Muscle of back (tissue), 11 donors: ENCODE measurements around the gene NRCAM. TPM values are rescaled to one million over a fixed set of nuclear protein-coding genes. Genes with fewer than 3 reads are reported as not detected.
"Not testable (repeated sequence)": the region's sequence is repeated elsewhere in the genome, so short reads cannot be mapped to it uniquely, and the experiment has no call there.

Experiments
- DNase-seq, 3 donors: peaks; one replicate each; pipeline versions ENCODE4 v3.0.0 to v3.0.0-alpha.2; 2013
- polyA plus RNA-seq, 10 donors: library from polyadenylated mRNA; unstranded; fragments of 120-200 nt; gene quantifications; one replicate each; pipeline ENCODE4 v1.2.1, GENCODE V29; 2013; ENCODE audit not compliant: insufficient read length in 10 of 10

Gene NRCAM
- polyA plus RNA-seq, 10 donors = 19.3 to 51.7 (median 33.2) TPM

DNA sequence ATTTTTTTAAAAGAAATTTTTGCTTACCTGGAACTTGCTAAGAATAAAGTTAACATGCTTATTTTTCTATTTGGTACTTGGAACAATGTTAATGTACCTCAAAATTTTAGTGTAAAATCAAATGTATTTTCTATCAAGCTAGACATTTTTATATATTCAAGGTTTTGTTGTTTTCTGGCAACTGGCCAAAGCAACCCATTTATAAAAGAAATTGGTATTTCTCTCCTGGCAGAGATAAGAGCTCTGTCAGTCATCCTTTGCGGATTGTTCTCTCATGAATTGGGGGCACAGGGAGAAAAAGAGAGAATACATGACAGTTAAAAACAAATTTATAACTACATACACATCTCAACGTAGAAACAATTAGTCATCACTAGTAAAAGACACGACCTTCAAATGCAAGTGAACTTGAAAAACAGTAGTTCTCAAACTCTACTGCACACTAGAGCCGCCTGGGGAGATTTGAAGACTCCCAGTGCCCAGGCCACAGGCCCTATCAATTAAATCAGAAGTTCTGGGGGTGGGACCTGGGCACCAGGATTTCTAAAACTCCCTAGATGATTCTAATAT, 173.7 kb downstream of the NRCAM start:
- no peak for DNase-seq

DNA sequence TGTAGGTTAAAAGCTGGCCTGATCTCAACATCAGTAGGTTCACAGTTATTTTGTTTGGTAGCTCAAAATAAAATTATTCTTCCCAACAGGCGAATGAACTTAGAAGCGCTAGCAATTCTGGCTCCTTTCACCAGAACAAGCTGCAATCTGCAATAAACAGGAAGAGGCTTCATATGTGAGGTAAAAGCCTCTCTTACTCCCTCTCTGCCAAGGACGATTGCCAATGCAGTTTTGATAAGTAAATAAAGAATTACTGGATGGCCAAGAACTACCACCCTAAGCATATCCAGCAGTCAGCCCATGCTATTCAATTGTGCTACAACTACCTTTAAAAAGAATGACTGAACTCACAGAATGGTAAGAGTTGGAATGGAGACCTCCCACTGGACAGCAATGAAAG, 176.1 kb downstream of the NRCAM start:
- no peak for DNase-seq

DNA sequence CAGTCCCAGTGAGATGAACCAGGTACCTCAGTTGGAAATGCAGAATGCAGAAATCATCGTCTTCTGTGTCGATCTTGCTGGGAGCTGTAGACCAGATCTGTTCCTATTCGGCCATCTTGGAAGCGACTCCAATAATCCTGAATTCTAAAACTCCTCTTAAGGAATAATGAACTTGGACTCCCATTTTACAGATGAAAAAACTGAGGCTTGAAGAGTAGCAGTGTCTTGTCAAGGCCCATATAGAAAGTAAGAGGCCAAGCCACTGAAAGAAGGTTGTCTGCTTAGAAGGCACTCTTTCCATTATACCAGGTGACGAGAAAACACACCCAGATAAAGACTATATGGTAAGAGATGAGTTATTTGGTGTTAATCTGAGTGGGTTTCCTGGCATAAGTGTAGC, 177.5 kb downstream of the NRCAM start:
- DNase-seq = no peak

DNA sequence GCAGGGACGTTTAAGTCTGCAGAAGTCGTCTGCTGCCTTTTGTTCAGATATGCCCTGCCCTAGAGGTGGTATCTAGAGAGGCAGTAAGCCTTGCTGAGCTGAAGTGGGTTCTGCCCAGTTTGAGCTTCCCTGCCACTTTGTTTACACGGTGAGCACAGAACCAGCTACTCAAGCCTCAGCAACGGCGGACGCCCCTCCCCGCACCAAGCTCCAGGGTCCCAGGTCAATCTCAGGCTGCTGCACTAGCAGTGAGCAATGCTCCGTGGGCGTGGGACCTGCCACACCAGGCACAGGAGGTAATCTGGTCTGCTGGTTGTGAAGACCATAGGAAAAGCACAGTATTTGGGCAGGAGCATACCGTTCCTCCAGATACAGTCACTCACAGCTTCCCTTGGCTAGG, 178.0 kb downstream of the NRCAM start:
- no peak for DNase-seq

DNA sequence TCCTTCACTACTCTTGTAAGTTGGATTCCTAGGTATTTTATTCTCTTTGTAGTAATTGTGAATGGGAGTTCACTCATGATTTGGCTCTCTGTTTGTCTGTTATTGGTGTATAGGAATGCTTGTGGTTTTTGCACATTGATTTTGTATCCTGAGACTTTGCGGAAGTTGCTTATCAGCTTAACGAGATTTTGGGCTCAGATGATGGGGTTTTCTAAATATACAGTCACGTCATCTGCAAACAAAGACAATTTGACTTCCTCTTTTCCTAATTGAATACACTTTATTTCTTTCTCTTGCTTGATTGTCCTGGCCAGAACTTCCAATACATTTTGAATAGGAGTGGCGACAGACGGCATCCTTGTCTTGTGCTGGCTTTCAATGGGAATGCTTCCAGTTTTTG, 181.8 kb downstream of the NRCAM start:
- DNase-seq = not testable (repeated sequence)

DNA sequence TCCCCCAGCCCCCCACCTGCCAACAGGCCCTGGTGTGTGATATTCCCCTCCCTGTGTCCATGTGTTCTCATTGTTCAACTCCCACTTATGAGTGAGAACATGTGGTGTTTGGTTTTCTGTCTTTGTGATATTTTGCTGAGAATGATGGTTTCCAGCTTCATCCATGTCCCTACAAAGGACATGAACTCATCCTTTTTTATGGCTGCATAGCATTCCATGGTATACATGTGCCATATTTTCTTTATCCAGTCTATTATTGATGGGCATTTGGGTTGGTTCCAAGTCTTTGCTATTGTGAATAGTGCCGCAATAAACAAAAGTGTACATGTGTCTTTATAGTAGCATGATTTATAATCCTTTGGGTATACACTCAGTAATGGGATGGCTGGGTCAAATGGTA, 183.3 kb downstream of the NRCAM start:
- not testable (repeated sequence) for DNase-seq

DNA sequence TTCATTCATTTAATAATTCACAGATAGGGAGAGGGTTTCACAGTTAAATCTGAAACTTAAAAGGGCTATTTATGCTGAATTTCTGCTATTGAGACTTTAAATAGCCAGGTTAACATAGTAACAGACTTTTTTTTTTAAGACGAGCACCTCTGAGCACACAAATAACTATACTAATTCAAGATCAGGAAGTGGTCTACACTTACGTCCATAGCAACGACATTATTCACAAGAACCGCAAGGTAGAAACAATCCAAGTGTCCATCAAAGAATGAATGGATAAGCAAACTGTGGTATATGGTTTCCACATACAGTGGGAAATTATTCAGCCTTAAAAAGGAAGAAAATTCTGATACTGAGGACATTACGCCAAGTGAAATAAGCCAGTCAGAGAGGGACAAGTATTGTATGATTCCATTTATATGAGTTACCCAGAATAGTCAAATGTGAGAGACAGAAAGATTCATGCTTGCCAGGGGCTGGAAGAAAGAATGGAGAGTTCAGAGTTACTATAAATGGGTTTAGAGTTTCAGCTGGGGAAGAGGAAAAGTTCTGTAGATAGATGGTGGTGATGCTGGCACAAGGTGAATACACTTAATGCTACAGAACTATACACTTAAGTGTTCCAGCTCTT, 185.7 kb downstream of the NRCAM start:
- no peak for DNase-seq

DNA sequence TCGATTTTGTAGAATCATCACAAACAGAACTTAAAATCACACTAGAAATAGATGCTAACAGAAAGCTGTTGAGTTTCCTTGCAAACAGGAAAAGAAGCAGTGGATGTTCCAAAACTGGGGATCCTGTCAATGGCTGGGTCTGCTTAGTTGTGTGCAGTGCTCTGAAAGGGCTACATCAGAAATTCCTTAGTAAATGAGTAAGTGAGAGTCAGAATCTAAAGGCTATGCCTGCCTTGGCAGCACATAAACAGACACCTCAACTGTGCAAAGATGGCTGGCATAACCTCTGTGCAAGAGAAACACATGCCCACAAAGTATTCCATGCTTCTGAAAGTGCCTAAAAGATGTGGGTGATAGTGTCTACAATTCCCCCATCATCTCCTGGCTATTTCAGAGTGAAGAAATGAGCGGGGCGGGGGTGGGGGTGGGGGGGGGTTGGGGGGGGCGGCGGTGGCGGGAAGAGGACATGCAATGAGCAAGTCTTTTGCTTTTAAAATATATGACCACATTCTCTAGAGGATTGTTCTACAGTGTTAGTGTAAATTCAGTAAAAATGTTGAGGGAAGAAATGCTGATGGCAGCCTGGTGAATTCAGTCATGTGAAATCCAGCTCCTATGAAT, 187.9 kb downstream of the NRCAM start:
- no peak for DNase-seq

DNA sequence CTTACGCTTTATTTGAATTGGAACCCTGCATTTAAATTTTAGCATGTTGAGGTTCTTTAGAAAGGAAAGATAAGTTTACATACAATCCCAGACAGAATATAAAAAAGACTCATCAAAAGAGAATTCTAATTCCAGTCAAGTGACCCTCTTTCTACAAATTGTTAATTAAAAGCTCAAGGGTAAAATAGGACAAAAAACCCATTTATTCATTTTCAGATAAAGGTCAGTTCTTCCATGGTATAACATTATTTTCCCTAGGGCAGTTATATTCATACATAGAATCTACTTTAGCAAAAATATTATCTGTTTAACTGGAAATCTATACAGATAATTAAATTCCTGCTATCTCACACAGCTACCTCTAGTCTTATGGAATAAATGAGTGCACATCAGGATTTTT, 188.6 kb downstream of the NRCAM start:
- no peak for DNase-seq

DNA sequence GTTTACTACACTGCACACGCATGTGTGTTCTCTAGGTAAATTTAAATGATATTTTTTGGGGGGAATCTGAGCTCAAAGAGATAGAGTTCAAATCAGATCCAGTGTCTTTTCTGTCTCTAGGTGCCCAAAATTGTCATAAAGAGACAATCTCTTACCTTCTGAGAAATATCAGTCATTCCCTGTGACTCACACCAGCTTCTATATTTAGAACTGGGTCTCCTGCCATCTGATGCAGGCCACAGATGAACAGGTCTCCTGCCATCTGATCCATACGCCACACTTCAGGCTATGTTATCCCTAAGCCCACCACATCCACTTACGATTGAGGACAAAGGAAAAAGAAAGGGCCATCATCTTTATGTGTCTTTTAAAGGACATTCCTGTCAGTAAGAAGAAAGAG, 189.7 kb downstream of the NRCAM start:
- peak in 1 of 3 donors; percentile 19 for DNase-seq

DNA sequence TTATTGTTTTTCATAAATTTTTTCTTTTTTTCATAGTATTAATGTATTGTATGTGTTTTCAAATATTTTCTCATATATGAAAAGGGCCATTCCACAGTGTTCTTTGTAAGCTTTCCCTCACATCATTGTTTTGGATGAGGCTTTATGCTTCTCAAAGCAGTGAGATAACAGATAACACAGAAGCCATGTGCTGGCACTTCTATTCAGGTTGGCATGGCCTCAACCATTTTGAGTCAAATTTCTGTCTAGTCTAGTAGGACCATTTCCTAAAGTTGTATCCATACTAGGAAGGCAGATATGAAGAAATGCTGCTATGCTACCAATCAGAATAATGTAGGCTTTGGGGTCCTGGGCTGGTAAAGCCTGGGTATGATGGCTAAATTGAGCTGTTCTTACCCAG, 190.2 kb downstream of the NRCAM start:
- DNase-seq = no peak

DNA sequence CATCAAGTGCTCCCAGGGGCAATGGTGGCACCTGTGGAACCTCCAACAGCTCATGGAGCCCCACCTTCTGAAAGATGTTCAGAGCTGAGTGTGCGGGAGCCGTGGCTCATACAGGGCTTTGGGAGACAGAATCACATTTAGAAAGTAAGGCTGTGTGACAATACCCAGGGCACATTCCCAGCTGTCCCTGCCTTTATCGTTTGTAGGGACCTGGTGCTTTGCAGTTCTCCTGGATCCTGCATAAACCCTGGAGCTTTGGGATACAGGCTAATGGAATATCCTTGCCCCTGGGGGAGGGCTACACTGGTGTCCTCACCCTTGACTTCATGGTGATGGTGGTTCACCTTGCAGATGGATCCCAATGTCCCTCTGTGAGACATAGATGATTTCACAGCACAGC, 191.2 kb downstream of the NRCAM start:
- DNase-seq = no peak

DNA sequence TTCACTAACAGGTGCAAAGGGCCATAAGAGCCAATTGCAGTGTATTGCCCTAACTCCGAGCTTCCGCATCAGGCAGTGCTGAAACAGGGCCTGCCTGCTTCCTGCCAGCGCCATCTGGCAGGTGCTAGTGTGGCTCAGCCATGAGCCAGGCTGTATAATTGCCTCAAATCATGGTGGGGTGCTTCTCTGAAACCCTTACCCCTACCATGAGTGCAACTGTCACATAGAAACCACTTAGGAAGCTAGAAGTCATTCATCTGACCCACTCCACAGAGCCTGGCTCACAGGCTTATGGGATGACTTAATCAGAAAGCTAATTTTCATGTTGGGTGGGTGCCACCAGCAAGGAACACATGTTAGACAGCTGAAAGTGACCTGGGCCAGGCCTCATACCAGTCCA, 192.8 kb downstream of the NRCAM start:
- peak; percentile 52 to 67 (median 64) for DNase-seq

DNA sequence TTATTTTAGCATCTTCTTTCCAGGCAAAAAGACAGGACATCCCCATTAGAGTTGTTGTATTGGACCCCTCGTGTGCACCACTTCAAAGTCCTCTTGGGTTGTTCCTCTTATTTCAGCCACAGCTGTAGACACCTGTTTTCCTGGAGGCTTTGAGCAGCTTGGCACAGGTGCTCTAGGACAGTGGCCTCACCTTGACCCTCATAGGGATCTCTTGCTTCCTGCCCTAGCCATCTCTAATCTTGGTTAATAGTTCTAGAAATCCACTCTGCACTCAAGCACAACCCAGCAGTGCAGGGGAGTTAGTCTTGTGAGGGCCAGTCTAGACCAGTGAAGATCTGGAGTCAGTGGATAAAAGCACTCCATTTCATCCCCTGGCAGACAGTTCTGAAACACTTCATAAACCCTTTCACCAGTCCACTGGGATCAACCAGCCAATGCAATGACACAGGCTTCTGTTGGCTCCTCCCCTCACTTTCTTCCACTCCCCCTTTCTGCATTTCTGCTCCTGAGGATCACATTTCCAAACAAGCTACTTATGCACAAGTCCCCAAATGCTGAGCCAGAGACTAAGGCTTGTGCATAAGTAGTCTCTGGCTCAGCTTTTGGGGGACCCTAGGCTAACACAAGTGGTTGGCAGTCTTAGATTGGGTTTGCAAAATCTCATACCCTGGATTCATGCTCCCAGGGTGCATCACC, 194.5 kb downstream of the NRCAM start:
- DNase-seq = no peak

DNA sequence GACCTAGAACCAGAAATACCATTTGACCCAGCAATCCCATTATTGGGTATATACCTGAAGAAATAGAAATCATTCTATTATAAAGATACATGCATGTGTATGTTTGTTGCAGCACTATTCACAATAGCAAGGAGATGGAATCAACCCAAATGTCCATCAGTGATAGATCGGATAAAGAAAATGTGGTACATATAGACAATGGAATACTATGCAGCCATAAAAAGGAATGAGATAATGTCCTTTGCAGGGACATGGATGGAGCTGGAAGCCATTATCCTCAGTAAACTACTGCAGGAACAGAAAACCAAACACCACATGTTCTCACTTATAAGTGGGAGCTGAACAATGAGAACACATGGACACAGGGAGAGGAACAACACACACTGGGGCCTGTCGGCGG, 196.8 kb downstream of the NRCAM start:
- not testable (repeated sequence) for DNase-seq

DNA sequence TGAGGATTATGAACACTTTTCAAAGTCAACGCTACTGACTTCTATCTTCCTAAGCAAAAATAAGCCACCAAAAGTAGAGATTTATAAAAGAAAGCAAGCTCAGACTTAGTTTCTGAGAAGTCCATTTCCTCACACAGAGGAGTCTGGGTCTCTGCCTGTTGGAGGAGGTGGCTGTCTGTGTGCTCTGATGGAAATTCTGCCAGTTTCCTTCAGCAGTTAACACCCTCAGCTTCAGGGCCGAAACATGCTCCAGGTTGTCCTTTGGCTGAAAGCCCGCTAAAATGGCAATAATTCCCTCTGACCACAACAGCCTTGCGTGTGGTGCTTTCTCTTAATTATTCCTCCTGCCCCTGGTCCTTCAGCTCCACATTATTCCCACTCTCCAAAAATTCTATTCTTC, 198.3 kb downstream of the NRCAM start:
- no peak for DNase-seq

DNA sequence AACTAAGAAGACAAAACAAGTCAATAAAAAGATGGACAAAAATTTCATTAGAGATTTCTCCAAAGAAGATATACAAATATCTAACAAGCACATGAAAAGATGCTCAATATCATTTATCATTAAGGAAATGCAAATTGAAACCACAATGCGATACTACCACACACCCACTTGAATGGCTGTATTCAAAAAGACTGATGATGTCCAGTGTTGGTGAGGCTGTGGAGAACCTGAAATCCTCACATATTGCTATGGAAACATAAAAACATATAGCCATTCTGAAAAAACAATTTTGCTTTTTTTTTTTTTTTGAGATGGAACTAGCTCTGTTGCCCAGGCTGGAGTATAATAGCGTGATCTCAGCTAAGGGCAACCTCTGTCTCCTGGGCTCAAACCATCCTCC, 202.0 kb downstream of the NRCAM start:
- DNase-seq = no peak

DNA sequence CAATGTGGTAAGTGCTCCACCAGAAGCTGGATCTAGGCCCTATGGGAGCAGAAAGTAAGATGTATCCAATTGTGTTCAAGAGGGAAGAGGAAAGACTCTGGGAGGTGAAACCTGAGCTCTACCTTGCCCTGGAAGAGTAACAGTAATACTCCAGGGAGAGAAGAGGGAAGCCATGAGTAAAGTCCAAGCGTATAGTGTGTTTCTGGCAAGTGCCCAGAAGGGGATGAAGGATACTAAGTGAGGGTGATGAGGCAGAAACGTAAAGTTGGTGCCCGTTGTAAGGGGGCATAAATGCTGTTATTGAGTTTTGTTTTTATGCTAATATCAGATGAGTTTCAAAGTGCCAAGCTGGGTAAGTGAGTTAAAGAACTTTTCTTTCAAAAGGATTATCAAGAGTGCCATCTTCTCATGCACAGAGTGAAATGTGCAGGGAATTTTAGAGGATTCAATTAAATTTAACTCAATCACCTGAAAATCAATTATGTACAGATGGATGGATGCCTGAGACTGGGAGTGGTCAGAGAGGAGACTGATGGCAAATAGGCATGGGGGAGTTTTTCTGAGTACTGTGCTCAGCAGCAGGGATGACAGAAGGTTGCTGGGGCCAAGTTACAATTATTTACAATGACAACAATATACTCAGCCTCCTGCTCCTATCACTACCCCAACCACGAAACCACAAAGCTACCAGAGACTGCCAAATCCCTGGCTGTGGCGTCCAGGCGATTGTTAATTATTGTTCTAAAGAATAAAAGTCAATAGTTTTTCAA, 202.8 kb downstream of the NRCAM start:
- DNase-seq = no peak

DNA sequence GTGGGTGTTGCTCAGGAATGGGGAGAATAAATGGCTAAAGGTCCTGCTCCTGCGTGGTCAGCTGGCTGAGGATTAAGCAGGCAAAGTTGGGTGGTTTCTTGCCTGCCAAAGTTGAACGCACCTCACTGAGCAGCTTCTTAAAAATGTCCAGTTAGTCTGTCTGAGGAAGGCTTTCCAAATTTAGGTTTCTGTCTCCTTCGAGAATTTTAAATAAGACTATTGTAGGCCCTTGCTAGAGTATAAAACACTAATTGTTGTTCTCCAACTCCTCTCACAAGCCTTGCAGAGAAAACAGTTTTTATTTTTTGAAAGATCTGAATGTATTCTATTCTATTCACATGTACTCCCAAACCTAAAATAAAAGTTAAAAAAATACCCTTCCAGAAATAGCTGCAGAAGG, 204.1 kb downstream of the NRCAM start:
- no peak for DNase-seq

DNA sequence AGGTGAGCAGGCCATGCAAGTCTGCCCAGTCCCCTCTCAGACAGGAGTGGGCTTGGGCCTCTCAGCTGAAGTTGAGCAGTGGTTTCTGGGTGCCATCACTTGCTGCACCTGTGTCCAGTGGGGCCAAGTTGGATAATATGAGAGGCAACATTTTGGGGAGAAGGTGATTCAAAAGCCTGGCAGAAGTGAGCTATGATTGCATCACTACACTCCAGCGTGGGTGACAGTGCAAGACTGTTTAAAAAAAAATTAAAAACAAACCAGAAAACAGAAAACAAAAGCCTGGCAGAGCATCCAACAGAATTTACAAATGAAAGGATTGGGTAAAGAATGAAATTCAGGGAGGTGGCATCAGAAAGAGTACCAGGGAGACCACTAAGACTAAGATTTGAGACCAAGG, 204.5 kb downstream of the NRCAM start:
- no peak for DNase-seq

DNA sequence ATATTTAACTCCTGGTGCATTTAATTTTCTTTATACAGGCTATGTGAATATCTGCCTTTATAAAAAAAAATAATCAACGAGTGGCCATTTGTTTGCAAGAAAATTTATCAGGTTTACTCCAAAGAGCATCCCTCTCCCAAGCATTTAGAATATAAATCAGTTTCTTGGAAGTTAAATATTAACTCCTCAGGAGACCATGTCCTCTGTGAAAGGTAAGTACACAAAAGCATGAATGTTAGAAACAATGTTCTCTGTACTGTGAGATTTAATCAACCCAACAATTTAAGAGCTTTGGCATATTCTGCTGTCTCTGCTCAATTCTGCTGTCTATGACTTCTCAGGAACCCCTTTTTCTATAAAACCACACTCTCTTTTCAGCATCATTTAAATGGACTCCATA, 206.8 kb downstream of the NRCAM start:
- DNase-seq = no peak

DNA sequence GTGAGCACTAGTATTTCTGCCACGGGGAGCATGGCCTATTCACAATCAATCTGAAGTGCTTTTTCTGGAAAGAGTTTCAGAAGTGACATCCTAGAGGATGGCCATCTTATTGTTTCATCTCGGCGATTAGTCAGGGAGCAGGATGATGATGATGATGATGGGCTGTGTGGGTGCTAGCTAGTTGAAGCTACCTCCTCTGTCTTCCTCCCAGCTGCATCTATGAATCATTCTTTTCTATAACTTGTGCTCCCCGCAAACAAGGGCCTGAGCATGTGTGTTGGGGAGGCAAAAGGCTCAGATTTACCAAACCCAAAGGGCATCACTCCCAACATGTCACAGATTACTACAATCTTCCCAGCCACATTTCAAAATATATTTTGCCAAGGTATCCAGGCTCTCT, 207.4 kb downstream of the NRCAM start:
- no peak for DNase-seq
